GM21717 (cell line): ENCODE measurements around the gene C15orf39.

Source experiments
- ATAC-seq: cut with Tn5 transposase; IDR thresholded peaks from one replicate; pipeline ENCODE4 v1.9.1; 2021; ENCODE audit warnings: mild to moderate bottlenecking, moderate library complexity; ENCODE audit not compliant: unreplicated experiment

C15orf39 gene

GRCh38 chr15:75171408-75171807, 30.3 kb upstream of the C15orf39 start:
- no peak for ATAC-seq

DNA sequence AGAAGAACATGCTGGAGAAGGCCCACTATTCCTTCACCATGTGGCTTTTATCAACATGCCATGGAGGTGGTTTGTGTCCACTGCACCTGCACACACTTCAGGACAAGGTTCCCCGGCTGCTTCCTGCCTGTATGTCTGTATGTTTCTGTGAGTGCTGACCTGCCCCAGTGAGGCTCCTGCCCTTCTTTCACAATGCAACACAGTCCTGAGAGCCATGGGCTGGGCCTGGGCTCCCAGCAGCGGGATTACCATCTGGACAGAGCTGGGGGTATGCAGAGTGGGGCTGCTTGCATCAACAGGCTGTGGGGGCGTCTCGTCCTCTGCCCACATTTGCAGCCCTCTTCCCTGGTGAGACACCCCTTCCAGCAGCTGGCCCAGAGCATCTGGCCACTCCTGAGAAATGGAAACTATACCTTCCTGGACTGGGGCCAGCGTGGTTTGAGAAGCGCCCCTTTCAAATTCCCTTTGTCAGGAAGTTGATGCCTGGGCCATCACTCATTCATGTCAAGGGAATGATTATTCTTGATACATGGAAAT, 29.3 kb upstream of the C15orf39 start:
- ATAC-seq: no peak

DNA sequence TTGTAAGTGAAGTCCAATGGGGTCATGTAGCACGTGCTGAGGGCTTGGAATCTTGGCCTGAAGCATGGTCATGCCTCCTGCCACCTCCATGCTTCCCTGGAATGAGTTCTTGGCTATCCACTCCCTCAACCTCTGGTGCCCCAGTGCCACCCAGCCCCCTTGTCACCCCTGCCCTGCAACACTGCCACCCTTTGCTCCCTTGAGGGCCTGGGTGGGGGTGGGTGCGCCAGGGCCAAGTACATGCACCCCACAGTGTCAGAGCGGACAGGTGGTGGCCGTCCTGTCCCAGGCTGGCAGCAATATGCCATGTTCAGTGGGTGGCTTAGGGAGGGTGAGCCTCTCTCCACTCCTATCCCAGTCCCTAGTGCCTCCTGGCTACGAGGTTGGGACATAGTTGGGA, 27.6 kb upstream of the C15orf39 start:
- ATAC-seq: no peak

- ATAC-seq: no peak
These were observed 27.0 kb upstream of the C15orf39 start for GRCh38 chr15:75174729-75175128.

DNA sequence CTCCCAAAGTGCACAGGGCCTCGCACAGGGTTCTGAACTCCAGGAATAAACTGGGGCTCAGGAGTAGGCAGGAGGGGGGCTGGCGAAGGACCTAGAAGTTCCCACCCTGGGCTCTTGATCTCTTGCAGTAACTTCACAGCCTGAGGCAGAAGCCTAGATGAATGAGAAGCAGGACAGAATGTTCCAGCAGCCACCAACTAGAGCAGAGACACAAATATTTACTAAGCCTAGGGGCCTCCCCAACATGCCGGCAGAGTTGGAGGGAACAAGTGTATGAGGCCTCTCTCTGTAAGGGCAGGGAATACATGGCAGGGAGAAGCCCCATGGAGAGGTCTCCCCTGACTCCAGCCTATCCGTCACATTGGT, 25.3 kb upstream of the C15orf39 start:
- ATAC-seq: no peak

DNA sequence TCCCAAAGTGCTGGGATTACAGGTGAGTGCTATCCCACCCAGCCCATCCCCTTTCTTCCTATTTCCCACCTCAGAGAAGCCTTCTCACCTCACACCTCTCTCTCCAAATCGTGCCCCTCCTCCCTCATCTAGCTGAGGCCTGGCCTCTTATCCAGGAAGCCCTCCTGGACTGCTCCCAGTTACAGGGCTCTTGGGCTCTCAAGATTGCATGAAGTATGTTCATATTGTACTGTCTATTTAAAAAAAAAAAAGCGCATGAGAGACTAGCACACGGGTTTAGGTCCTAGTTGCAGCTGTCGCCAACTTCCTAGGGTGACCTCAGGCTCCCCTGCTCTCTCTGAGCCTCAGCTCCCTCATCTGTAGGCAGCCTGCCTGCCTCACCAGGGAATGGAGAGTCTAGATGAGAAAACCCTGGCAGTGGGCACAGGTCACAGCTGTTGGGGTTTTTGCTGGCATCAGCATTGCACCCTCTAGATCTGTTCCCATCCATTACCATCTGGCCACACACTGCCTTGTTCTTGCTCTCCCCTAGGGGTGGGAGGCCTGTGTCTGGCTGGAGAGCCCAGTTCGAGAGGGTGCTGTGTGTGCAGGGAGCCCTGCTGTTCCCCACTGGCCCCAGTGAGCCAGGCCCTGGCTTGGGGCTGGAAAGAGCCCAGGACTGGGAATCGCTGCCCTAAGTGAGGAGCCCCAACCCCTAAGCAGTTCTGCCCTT, 24.2 kb upstream of the C15orf39 start:
- ATAC-seq: no peak

GRCh38 chr15:75178171-75178937, 23.3 kb upstream of the C15orf39 start:
- ATAC-seq: no peak

DNA sequence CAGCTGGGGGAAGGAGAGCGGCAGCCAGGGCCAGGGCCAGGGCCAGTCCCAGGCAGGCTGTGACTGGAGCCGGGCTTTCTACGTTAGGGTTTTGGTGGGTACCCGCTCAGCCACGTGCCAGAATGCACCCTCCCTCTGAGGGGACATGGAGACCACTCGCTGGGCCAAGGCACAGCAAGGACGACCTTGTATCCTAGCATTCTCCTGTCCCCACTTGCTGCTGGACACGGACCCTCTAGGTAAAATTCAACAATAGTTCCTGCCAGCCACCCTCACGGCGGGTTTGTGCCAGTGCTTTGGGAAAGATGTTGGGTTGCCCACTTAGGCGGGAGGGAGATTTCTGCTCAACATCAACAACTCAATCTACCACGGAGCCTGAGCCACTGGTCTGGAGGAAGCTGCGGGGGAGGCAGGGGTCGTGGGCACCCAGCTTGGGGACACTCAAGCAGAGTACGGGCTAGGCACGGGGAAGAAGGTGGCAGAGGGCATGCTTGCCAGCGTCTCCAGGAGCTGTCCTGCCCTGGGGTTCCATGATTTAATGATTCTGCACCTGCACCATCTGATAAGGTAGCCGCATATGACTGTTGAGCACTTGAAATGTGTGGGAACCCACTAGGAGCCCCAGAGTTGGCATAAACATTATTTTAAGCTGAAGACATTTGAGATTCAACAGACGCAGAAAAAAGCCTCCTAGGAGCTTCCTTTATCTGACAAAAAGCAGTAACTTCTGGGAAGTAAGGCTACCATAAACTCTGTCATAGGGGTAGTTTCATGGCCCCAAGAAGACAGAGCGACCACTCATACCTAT, 22.5 kb upstream of the C15orf39 start:
- no peak for ATAC-seq

DNA sequence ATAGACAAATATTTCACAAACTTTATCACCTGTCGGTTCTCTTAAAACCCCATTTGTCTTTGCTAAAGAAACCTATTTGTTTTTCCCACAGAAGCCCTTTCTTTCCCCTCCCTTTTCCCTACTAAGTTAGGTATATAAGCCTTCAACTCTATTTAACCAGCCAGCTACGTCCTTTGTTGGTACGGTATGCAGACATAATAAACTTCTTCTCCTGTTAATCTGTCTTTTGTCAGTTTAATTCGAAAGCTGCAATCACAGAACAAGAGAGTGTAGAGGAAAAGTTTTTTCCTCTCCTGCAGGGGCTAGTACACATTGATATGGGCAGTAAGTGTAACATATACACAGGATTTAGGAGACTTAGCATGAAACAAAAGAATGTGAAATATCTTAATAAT, 21.9 kb upstream of the C15orf39 start:
- no peak for ATAC-seq

DNA sequence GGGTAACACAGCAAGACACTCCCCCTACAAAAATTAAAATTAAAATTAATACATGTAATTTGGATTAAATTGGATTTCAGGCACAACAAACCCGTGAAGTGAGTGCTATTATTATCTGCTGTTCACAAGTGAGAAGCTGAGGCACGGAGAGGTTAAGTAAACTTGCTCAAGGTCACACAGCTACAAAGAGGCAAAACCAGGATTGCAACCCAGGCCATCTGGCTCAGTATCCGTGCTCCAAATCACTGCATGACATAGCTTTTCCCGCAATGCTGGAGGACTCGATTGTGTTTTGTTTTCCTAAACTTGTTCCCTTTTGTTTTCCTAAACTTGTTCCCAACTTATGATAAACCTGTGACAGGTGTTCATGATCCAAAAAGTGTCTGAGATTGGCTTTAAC, 19.9 kb upstream of the C15orf39 start:
- no peak for ATAC-seq

GRCh38 chr15:75182187-75183131, 19.2 kb upstream of the C15orf39 start:
- no peak for ATAC-seq

- ATAC-seq: no peak
These were observed 16.2 kb upstream of the C15orf39 start for GRCh38 chr15:75185271-75186029.

- no peak for ATAC-seq
These were observed 15.6 kb upstream of the C15orf39 start for GRCh38 chr15:75186044-75186443.

DNA sequence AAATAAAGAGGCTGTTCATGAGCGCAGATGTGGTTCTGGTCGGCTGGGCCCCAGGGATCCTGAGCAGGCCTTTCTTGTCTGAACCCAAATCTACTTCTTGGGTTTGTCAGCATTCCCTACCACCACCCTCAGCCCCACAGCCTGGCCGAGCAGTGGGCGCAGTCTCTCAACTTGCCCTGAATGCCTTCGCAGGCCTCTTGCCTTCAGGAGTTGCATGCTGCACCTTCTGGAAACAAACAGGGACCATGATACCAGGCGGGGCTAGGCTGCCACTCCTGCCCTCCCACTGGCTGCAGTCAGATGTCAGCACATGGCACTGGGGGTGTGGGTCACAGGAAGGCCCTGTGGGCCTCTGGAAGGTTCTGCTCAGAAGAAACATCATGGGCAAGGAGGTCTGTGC, 13.2 kb upstream of the C15orf39 start:
- ATAC-seq: no peak

GRCh38 chr15:75191235-75191634, 10.4 kb upstream of the C15orf39 start:
- no peak for ATAC-seq

- ATAC-seq: no peak
These were observed 9.4 kb upstream of the C15orf39 start for GRCh38 chr15:75192307-75192706.

- no peak for ATAC-seq
These were observed 8.4 kb upstream of the C15orf39 start for GRCh38 chr15:75193272-75193671.

DNA sequence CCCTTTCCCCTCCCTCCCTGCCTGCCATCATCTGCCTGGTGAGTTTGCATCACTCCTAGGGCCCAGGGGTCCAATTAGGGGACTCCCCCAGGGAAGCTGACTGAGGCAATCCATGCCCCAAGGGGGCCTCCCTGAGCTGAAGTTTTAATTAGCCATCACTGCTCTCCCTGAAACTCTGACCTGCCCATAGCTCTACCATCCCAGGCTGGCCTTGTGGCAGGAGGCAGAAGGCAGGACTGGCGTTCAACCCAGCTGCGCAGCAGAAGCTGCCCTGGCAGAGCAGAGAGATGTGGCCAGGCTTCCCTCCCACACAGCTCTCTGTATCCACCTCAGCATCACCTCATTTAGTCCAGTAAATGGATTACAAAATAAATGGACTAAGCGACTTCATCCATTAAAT, 7.7 kb upstream of the C15orf39 start:
- no peak for ATAC-seq

DNA sequence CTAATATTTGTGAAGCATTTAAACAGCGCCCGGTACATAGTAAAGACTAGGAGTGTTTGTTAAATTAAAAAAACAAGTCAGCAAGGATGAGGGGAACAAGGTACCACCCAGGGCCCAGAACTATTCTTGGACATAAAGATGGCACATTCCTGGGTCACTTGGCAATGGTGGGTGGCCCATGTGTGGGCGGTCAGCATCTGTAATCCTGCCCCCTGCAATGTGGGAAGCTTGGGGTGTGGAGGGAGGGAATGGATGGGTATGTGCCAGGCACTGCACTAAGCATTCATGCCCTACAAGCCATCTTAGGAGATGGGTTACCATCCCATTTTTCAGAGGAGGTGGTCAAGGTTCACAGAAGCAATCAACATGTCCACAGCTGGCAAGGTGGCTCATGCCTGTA, 7.3 kb upstream of the C15orf39 start:
- ATAC-seq: no peak
